Upper lobe of left lung (tissue), 4 donors: ENCODE results near the gene ANKMY2.
"Not testable (repeated sequence)": the region's sequence is repeated elsewhere in the genome, so short reads cannot be mapped to it uniquely, and the experiment has no call there.

ENCODE experiments used
- EP300 ChIP-seq, 4 donors: sonication (generic); formaldehyde crosslinking; IDR thresholded peaks; one replicate each; pipeline ENCODE4 v1.5.1; 2017; ENCODE audit warnings: antibody characterized with exemption in 4 of 4, control low read depth in 2 of 4
- POLR2A ChIP-seq, 4 donors: fragments of 450-650 bp; IDR thresholded peaks; one replicate each; pipeline ENCODE4 v1.5.1; 2016 to 2017; ENCODE audit warnings: antibody characterized with exemption in 4 of 4, mild to moderate bottlenecking in 2 of 4
- TF ChIP-seq, protein P1 (sequence below), 6 experiments: fragments of 450-650 bp in 4 of 6; fragments of 200-600 bp in 2 of 6; sonication (generic) in 2 of 6; IDR thresholded peaks; one replicate each; pipeline ENCODE4 v1.5.1; 2016 to 2019; ENCODE audit warnings: antibody characterized with exemption in 6 of 6

GRCh38 chr7:16678645-16679566 lies 33.4 kb upstream of the ANKMY2 start:
- TF ChIP-seq POLR2A, EP300 (IDR thresholded peaks at IDR 0.05): not testable (repeated sequence)
- TF ChIP-seq, protein P1, sequence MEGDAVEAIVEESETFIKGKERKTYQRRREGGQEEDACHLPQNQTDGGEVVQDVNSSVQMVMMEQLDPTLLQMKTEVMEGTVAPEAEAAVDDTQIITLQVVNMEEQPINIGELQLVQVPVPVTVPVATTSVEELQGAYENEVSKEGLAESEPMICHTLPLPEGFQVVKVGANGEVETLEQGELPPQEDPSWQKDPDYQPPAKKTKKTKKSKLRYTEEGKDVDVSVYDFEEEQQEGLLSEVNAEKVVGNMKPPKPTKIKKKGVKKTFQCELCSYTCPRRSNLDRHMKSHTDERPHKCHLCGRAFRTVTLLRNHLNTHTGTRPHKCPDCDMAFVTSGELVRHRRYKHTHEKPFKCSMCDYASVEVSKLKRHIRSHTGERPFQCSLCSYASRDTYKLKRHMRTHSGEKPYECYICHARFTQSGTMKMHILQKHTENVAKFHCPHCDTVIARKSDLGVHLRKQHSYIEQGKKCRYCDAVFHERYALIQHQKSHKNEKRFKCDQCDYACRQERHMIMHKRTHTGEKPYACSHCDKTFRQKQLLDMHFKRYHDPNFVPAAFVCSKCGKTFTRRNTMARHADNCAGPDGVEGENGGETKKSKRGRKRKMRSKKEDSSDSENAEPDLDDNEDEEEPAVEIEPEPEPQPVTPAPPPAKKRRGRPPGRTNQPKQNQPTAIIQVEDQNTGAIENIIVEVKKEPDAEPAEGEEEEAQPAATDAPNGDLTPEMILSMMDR (IDR thresholded peaks at IDR 0.05), result not testable (repeated sequence)
